ENCODE measurements around the gene RAB36.

RAB36 gene, protein sequence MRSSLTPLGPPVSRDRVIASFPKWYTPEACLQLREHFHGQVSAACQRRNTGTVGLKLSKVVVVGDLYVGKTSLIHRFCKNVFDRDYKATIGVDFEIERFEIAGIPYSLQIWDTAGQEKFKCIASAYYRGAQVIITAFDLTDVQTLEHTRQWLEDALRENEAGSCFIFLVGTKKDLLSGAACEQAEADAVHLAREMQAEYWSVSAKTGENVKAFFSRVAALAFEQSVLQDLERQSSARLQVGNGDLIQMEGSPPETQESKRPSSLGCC

GRCh38 chr22:23144932-23145877 is at the start of gene RAB36:
Gene RAB36, plus strand, starts transcription at chr22:23145477. Its CDS starts 1,140 bp downstream, at chr22:23146617.
- TF ChIP-seq GATA1 (IDR thresholded peaks at IDR 0.05; ENCODE audit: low read depth, low read length): no peak
- no peak for TF ChIP-seq POLR2A (IDR thresholded peaks at IDR 0.05; ENCODE audit: low read length)
- peak; percentile 84 to 92 for DNase-seq

GRCh38 chr22:23095733-23096342 is 49.4 kb upstream of the RAB36 start:
- DNase-seq: no peak
- no peak for TF ChIP-seq GATA1 (IDR thresholded peaks at IDR 0.05; ENCODE audit: low read depth, low read length)
- no peak for TF ChIP-seq POLR2A (IDR thresholded peaks at IDR 0.05; ENCODE audit: low read length)

DNA sequence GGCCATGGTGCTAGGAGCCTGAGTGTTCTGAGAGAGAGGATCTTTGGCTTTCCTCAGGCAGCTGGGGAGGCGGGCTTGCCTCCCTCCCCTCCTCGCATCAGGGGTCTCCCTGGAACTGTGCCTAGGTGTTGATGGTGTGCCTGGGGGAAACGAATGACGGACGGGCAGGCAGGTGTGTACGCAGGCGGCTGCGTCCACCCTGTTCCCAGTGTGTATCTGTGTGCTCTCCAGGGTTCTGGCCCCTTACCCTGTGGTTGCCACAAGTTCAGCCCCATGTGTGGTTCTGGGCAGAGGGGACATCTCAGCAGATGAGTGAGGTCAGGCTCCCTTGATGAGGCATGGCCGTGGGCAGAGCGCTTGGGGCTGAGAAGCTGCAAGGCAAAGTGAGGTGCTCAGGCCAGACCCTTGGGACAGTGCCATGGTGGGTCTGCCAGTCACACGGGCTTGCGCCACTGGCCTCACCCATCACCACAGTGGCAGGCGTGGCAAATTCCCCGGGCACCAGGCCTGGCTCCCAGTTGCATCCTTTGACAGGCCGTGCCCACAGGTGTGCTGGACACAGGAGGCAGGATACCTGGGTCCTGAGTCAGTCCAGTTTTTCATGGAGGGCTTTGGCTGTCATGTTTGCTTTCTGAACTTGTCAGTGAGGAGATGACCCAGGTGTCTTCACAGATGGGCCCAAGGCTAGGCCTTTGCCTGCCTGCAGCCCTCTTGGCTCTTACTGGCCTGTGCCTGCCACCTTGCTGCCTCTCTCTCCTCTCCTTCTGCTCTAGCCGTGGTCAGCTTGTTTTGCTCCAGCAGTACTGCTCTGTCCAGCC is 47.7 kb upstream of the RAB36 start:
- no peak for DNase-seq
- TF ChIP-seq POLR2A (IDR thresholded peaks at IDR 0.05; ENCODE audit: low read length): no peak
- no peak for TF ChIP-seq GATA1 (IDR thresholded peaks at IDR 0.05; ENCODE audit: low read depth, low read length)

DNA sequence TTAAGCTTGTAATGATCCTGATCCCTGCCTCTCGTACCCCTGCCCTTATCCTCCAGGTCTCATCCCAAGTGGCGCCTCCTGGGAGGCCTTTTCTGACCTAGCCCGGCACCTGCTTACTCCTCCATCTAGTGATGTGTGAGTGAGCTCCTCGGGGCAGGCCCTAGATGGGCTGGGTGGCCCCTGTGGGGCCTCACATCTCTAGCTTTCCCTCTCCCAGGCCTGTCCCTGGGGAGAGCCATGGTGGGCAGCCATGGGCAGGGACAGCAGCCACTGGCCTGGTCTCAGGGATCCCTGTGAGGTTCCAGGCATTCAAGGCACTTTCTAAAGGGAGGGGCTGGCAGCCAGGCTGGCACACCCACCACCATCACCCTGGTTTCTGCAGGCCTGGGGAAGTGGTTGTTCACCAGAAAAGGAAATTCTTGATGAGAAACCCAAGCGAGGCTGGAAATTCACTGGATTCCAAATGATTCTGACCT is 47.0 kb upstream of the RAB36 start:
- no peak for TF ChIP-seq POLR2A (IDR thresholded peaks at IDR 0.05; ENCODE audit: low read length)
- TF ChIP-seq GATA1 (IDR thresholded peaks at IDR 0.05; ENCODE audit: low read depth, low read length): no peak
- no peak for DNase-seq

- no peak for TF ChIP-seq POLR2A (IDR thresholded peaks at IDR 0.05; ENCODE audit: low read length)
- TF ChIP-seq GATA1 (IDR thresholded peaks at IDR 0.05; ENCODE audit: low read depth, low read length): no peak
- DNase-seq: no peak
Measured at GRCh38 chr22:23098718-23099530, 46.4 kb upstream of the RAB36 start.

GRCh38 chr22:23099531-23099804 is 45.8 kb upstream of the RAB36 start:
- DNase-seq: no peak
- no peak for TF ChIP-seq GATA1 (IDR thresholded peaks at IDR 0.05; ENCODE audit: low read depth, low read length)
- TF ChIP-seq POLR2A (IDR thresholded peaks at IDR 0.05; ENCODE audit: low read length): no peak

DNA sequence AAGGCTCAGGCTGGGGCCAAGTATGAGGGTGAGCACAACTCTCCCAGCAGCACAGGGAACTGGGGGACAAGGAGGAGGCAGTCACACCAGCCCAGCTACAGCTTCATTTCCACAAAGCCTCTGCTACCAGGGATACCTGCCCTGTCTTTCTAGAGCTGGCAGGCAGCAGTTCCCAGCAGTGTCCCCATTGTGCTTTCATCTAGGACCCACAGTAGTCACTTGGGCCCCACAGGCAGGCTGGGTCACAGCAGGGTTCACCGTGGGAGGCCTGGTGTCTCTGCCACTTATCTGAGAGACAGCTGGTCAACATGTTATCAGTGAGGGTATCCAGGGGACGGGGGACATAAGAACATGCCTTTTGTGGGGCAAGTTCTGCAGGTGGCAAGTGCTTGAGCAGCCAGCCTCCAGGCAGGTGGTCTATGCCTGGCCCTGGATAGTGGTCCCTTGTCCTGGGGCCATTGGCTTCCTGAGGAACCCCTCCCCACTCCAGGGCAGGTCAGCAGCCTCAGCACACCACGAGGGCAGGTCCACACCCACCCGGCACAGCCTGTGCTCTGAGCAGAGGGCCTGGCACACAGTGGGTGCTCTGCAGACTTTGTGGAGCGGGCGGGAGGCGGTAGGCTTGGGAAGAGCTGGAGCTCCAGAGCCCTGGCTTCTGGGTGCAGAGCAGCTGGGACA is 45.0 kb upstream of the RAB36 start:
- DNase-seq: no peak
- no peak for TF ChIP-seq POLR2A (IDR thresholded peaks at IDR 0.05; ENCODE audit: low read length)
- no peak for TF ChIP-seq GATA1 (IDR thresholded peaks at IDR 0.05; ENCODE audit: low read depth, low read length)

- TF ChIP-seq GATA1 (IDR thresholded peaks at IDR 0.05; ENCODE audit: low read depth, low read length) (no peak), POLR2A (IDR thresholded peaks at IDR 0.05; ENCODE audit: low read length) (no peak)
Measured at GRCh38 chr22:23101524-23101923, 43.8 kb upstream of the RAB36 start.

GRCh38 chr22:23102002-23102655 is 43.1 kb upstream of the RAB36 start:
- TF ChIP-seq GATA1 (IDR thresholded peaks at IDR 0.05; ENCODE audit: low read depth, low read length): no peak
- no peak for TF ChIP-seq POLR2A (IDR thresholded peaks at IDR 0.05; ENCODE audit: low read length)
- DNase-seq: no peak

More at GRCh38 chr22:23101524-23101923, 43.8 kb upstream of the RAB36 start:
- DNase-seq: no peak

DNA sequence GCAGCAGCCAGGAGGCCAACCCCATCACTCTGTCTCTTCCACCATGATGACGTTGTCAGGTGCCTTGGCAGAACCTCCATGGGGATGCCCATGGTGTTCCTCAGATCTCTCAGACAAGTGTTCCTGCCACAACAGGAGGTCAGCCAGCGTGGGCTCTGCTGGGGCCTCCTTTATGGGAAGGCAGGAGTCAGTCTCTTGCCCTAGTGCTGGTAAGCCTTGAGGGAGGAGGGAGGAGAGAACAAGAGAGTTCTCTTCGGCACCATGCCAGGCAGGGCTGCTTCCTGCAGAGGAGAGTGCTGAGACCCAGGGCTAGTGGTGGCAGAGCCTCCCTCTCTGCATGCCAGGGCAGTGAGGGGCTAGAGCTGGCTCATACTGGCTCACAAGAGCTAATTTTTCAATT is 42.5 kb upstream of the RAB36 start:
- TF ChIP-seq GATA1 (IDR thresholded peaks at IDR 0.05; ENCODE audit: low read depth, low read length): no peak
- TF ChIP-seq POLR2A (IDR thresholded peaks at IDR 0.05; ENCODE audit: low read length): no peak
- no peak for DNase-seq

DNA sequence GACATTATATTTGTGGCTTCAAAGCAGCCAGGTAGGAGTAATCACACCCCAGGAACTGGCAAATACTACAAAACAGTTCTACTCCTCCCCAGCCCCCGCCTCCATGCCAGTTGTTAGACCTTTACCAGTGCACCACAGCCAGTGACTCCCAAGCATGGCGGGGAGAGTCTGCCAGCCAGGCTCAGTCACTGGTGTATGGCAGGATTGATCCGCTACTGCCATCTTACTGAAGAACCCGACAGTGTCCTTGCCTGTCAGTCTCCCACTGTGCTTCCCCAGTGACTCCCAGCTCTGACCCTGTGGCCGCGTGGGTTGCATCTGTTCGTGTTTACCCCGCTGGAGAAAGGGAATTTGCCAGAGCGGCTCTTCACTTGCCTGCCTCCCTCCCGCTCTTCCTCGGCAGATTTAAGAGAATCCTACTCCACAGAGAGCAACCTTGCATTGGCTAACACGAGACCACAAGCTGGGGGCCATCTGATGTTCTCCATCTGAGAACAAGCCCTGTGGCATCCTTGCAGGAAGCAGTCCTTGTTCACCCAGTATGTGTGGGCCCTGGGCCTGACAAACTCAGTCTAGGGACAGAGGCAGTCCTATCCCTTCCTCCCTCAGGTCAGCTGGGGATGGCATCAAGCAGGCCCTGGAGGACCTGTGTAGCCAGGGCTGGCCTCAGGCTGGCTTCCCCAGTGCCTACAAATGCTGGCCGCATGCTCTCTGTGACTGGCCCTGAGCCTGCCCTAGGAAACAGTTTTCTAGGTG is 41.9 kb upstream of the RAB36 start:
- TF ChIP-seq POLR2A (IDR thresholded peaks at IDR 0.05; ENCODE audit: low read length): no peak
- no peak for TF ChIP-seq GATA1 (IDR thresholded peaks at IDR 0.05; ENCODE audit: low read depth, low read length)
- no peak for DNase-seq

Data from erythroblast (primary cell).